ENCODE measurements around the gene RNF43. TPM values are rescaled to one million over a fixed set of nuclear protein-coding genes. Genes with fewer than 3 reads are reported as not detected.

Gene RNF43
- total and polyA plus RNA-seq, 2 of the 13 experiments (the other 11 are each of a cell fraction or from before 2014, with no cell fraction given), result 31.0 to 53.4 TPM

DNA sequence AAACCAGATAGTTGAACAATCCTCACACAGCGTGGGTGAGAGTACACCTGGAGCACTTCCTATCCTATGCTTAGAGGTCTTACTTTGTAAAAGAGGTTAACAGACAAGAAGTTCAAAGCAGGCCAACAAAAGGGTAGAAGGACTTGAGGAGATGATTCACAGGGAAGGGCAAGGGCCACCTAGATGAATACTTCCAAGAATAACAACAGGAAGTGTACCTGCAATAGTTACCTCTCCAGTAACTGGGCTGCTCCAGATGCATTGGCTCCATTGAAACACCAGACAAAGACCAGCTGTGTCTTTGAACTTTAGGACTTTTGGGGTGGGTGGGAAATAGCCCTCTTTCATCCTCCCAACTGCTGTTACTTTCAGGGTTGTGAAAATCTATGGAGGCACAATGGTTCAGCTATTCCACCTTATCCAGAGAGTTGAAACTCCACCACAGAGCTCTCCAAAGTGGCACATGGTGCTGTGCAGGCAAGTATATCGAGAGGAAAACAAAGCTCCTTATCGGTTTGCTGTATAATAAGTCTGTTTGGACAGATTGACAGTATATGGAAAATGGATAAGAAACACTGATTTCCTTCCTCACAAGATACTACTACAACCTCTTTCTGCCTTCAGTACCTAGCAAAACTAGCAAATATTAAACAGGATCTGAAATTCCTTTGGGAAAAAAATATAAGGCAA is 22.7 kb downstream of the RNF43 start (continued):
- peak; percentile 84; the same call in 1 of the 2 replicates for TF ChIP-seq HMG20A (CRISPR knock-in tag; IDR thresholded peaks at IDR 0.05; ENCODE audit: borderline replicate concordance)
- no peak for TF ChIP-seq REPIN1 (CRISPR knock-in tag; IDR thresholded peaks at IDR 0.05; ENCODE audit: borderline replicate concordance, low read depth)
- TF ChIP-seq, protein P1, sequence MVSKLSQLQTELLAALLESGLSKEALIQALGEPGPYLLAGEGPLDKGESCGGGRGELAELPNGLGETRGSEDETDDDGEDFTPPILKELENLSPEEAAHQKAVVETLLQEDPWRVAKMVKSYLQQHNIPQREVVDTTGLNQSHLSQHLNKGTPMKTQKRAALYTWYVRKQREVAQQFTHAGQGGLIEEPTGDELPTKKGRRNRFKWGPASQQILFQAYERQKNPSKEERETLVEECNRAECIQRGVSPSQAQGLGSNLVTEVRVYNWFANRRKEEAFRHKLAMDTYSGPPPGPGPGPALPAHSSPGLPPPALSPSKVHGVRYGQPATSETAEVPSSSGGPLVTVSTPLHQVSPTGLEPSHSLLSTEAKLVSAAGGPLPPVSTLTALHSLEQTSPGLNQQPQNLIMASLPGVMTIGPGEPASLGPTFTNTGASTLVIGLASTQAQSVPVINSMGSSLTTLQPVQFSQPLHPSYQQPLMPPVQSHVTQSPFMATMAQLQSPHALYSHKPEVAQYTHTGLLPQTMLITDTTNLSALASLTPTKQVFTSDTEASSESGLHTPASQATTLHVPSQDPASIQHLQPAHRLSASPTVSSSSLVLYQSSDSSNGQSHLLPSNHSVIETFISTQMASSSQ (IDR thresholded peaks at IDR 0.05; ENCODE audit: low read depth), result peak; percentile 73
- TF ChIP-seq, protein P1 (CRISPR knock-in tag; IDR thresholded peaks at IDR 0.05; ENCODE audit: borderline replicate concordance), result peak; percentile 92; the same call in 1 of the 2 replicates
- TF ChIP-seq NR2C2 (CRISPR knock-in tag; IDR thresholded peaks at IDR 0.05; ENCODE audit: borderline replicate concordance), result 0 out of 2 replicates have a peak, but pooled peaks have one; percentile 52
- no peak for TF ChIP-seq NFKB2 (CRISPR knock-in tag; IDR thresholded peaks at IDR 0.05; ENCODE audit: borderline replicate concordance)
- no peak for TF ChIP-seq ZNF530 (CRISPR knock-in tag; IDR thresholded peaks at IDR 0.05; ENCODE audit: low read depth)
- TF ChIP-seq SRSF1 (optimal IDR thresholded peaks at IDR 0.05; ENCODE audit: low read depth, low read length), result no peak
- TF ChIP-seq MED8 (CRISPR knock-in tag; IDR thresholded peaks at IDR 0.05; ENCODE audit: insufficient replicate concordance), result no peak
- TF ChIP-seq, protein P2, sequence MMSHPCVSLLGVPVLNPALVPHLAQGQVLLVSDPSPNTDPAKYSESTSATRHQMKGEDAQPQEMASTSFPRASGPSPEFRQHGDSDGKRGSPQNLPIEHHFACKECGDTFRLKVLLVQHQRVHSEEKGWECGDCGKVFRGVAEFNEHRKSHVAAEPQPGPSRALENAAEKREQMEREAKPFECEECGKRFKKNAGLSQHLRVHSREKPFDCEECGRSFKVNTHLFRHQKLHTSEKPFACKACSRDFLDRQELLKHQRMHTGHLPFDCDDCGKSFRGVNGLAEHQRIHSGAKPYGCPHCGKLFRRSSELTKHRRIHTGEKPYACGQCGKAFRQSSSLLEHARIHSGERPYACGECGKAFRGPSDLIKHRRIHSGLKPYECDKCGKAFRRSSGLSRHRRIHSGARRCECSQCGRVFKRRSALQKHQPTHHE (CRISPR knock-in tag; IDR thresholded peaks at IDR 0.05; ENCODE audit: borderline replicate concordance), result no peak
- TF ChIP-seq SOX6 (IDR thresholded peaks at IDR 0.05), result no peak
- peak; percentile 93 for TF ChIP-seq SOX6 (CRISPR knock-in tag; IDR thresholded peaks at IDR 0.05)
- TF ChIP-seq, protein P3, sequence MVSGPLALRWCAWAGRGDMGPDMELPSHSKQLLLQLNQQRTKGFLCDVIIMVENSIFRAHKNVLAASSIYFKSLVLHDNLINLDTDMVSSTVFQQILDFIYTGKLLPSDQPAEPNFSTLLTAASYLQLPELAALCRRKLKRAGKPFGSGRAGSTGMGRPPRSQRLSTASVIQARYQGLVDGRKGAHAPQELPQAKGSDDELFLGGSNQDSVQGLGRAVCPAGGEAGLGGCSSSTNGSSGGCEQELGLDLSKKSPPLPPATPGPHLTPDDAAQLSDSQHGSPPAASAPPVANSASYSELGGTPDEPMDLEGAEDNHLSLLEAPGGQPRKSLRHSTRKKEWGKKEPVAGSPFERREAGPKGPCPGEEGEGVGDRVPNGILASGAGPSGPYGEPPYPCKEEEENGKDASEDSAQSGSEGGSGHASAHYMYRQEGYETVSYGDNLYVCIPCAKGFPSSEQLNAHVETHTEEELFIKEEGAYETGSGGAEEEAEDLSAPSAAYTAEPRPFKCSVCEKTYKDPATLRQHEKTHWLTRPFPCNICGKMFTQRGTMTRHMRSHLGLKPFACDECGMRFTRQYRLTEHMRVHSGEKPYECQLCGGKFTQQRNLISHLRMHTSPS (CRISPR knock-in tag; IDR thresholded peaks at IDR 0.05; ENCODE audit: low read depth), result no peak
- TF ChIP-seq KDM5B (CRISPR knock-in tag; IDR thresholded peaks at IDR 0.05; ENCODE audit: borderline replicate concordance), result no peak
- no peak for TF ChIP-seq SRY (CRISPR knock-in tag; IDR thresholded peaks at IDR 0.05)
- TF ChIP-seq ZFP36L2 (CRISPR knock-in tag; IDR thresholded peaks at IDR 0.05), result no peak; the same call in 1 of the 2 replicates
- peak; percentile 69 for TF ChIP-seq FOSL1 (CRISPR knock-in tag; IDR thresholded peaks at IDR 0.05; ENCODE audit: borderline replicate concordance)
- TF ChIP-seq, protein P4, sequence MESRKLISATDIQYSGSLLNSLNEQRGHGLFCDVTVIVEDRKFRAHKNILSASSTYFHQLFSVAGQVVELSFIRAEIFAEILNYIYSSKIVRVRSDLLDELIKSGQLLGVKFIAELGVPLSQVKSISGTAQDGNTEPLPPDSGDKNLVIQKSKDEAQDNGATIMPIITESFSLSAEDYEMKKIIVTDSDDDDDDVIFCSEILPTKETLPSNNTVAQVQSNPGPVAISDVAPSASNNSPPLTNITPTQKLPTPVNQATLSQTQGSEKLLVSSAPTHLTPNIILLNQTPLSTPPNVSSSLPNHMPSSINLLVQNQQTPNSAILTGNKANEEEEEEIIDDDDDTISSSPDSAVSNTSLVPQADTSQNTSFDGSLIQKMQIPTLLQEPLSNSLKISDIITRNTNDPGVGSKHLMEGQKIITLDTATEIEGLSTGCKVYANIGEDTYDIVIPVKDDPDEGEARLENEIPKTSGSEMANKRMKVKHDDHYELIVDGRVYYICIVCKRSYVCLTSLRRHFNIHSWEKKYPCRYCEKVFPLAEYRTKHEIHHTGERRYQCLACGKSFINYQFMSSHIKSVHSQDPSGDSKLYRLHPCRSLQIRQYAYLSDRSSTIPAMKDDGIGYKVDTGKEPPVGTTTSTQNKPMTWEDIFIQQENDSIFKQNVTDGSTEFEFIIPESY (CRISPR knock-in tag; IDR thresholded peaks at IDR 0.05), result no peak
